ENCODE results near the gene UVSSA.

Gene UVSSA

DNA sequence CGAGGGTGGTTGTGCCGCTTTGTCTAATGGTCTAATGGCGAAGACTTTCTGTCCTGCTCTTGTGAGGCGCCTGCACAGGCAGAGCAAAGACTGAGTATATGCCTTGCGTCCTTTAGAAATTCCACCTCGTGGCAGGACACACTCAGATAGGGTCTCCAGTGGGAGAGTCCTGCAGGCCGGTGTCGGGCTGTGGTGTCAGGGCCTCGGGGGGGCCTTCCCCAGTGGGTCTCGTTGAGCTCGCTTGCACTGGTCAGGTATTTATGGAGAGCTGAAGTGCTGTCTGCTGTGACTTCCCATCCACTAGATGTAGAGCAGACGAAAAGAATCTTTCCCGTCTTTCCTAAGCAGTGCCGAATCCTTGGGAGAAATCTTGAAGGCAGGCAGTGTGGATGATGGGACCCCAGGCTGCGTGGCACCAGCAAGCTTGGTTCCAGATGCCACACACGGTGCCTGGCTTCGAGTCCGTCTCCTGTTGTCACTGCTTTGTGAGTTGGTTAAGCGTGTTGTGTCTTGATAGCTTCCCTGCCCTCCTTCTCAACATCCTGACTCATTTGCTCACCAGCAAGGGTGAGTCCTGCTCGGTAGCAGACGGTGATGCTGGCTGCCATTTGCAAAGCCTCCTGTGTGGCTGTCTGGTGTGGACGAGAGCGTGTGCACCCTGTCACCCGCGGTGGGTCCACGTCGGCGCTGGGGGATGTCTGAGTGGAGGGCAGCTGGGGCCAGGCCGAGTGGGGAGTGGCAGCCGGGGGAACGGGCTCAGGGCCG is 36.8 kb upstream of the UVSSA start:
- peaks cover 31% of the 10 kb centered on the region for H4K20me1 ChIP-seq (ENCODE audit: insufficient read depth, low read length)
- peaks cover 44% of the 10 kb centered on the region for H3K36me3 ChIP-seq (replicated peaks; ENCODE audit: low read depth, low read length)
- peaks cover 70% of the 10 kb centered on the region for H3K79me2 ChIP-seq (ENCODE audit: low read length)
- TF ChIP-seq, protein P1, sequence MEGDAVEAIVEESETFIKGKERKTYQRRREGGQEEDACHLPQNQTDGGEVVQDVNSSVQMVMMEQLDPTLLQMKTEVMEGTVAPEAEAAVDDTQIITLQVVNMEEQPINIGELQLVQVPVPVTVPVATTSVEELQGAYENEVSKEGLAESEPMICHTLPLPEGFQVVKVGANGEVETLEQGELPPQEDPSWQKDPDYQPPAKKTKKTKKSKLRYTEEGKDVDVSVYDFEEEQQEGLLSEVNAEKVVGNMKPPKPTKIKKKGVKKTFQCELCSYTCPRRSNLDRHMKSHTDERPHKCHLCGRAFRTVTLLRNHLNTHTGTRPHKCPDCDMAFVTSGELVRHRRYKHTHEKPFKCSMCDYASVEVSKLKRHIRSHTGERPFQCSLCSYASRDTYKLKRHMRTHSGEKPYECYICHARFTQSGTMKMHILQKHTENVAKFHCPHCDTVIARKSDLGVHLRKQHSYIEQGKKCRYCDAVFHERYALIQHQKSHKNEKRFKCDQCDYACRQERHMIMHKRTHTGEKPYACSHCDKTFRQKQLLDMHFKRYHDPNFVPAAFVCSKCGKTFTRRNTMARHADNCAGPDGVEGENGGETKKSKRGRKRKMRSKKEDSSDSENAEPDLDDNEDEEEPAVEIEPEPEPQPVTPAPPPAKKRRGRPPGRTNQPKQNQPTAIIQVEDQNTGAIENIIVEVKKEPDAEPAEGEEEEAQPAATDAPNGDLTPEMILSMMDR (IDR thresholded peaks at IDR 0.05; ENCODE audit: low read depth, low read length) = no peak
- no peak for TF ChIP-seq EZH2phosphoT487 (IDR thresholded peaks at IDR 0.05; ENCODE audit: low read depth)
- H2AFZ ChIP-seq (ENCODE audit: low read depth, low read length) = no peak overlapping the region
- H3K9ac ChIP-seq (ENCODE audit: low read length) = no peak overlapping the region
- H3K4me1 ChIP-seq (ENCODE audit: low read length) = no peaks in the 10 kb centered on the region
- no peak overlapping the region for H3K4me3 ChIP-seq (ENCODE audit: low read length)
- no peaks in the 10 kb centered on the region for H3K9me3 ChIP-seq (ENCODE audit: insufficient read depth, low read length)
- H3K27me3 ChIP-seq (ENCODE audit: low read depth, low read length) = no peaks in the 10 kb centered on the region
- H3K27ac ChIP-seq (ENCODE audit: low read length) = no peak overlapping the region
- H3K4me2 ChIP-seq (ENCODE audit: low read length) = no peak overlapping the region

DNA sequence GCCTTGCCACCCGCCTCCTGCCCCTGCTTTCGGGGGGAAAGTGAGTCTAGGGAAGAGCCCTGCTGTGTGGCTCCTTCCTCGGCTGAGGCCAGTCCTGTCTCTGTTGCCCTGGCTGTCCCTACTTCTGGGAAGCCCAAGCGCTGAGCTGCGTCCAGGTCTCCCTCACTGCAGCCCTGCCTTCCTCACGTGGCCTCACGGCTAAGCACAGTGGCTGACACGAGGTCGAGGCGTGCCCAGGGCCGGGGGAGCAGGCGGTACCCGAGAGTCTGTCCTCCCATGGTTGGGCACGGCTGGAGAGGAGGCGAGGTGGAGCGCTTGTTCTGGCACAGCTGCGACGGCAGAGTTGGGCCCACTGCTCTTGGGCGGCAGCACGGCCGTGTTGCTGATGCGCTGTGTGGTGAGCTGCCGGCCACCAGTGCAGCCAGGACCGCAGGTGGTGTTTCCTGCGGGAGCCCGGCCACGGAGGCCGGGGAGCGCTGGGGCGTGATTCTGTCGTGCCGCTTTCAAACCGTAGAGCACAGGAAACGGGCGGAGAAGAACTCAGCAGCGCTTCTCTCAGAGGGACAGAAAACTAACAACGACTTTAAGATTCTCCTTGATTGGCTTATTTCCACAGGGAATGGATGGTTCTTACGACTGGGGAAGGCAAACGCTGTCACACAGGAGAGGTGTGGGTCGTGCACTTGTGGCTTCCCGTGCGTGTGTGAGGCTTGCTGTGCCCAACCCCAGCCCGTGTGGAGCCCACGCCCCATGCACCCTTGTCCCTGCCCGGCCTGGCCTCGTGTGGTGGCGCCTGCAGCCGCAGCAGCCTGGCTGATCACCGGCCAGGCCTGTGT is 36.0 kb upstream of the UVSSA start:
- Histone ChIP-seq H3K4me2 (ENCODE audit: low read length) (no peak overlapping the region), H3K27ac (ENCODE audit: low read length) (no peak overlapping the region)

DNA sequence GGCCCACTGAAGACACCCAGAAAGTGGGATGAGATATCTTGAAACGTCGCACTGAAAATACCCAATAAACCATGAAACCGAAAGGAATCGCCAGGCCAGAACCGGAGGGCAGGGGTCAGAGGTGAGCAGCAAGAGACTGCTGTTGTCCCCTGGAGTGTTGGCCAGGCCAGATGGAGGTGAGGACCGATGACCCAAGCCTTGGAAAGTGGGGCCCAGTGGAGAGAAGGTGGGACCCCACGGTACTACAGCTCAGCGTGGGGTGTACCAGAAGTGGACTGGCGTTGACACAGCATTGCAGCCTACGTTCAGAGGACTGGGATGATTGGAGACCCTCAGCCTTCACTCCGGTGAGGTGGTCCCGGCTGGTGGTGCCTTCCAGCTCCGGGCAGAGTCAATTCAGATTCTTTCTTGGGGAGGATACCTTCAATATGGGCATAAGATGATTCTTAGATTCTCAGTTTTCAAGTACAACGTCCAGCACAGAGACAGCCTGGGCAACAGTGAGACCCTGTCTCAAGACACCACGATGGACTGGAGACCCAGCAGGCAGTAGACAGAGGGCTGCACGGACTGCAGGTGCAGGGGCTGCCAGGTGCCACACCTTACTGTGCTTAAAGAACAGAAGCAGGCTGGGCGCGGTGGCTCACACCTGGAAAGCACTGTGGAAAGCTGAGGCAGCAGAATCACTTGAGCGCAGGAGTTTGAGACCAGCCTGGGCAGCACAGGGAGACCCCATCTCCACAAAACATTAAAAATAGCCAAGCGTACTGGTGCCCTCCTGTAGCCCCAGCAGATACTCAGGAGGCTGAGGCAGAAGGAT is 34.0 kb upstream of the UVSSA start:
- Histone ChIP-seq H3K9ac (ENCODE audit: low read length) (no peak overlapping the region), H3K36me3 (replicated peaks; ENCODE audit: low read depth, low read length) (peaks cover 50% of the 10 kb centered on the region), H3K4me3 (ENCODE audit: low read length) (no peak overlapping the region), H4K20me1 (ENCODE audit: insufficient read depth, low read length) (peaks cover 15% of the 10 kb centered on the region; the same call in 1 of the 2 replicates), H3K79me2 (ENCODE audit: low read length) (peaks cover 42% of the 10 kb centered on the region), H3K27ac (ENCODE audit: low read length) (no peak overlapping the region), H2AFZ (ENCODE audit: low read depth, low read length) (no peak overlapping the region), H3K27me3 (ENCODE audit: low read depth, low read length) (no peaks in the 10 kb centered on the region), H3K9me3 (ENCODE audit: insufficient read depth, low read length) (no peaks in the 10 kb centered on the region), H3K4me1 (ENCODE audit: low read length) (no peaks in the 10 kb centered on the region), H3K4me2 (ENCODE audit: low read length) (no peak overlapping the region)
- no peak for TF ChIP-seq EZH2phosphoT487 (IDR thresholded peaks at IDR 0.05; ENCODE audit: low read depth)
- TF ChIP-seq, protein P1 (IDR thresholded peaks at IDR 0.05; ENCODE audit: low read depth, low read length) = no peak

More for the DNA sequence above, 36.0 kb upstream of the UVSSA start:
- Histone ChIP-seq H3K27me3 (ENCODE audit: low read depth, low read length) (no peaks in the 10 kb centered on the region), H3K79me2 (ENCODE audit: low read length) (peaks cover 62% of the 10 kb centered on the region), H3K4me3 (ENCODE audit: low read length) (no peak overlapping the region), H3K9ac (ENCODE audit: low read length) (no peak overlapping the region), H4K20me1 (ENCODE audit: insufficient read depth, low read length) (peaks cover 30% of the 10 kb centered on the region), H3K36me3 (replicated peaks; ENCODE audit: low read depth, low read length) (peaks cover 42% of the 10 kb centered on the region), H3K9me3 (ENCODE audit: insufficient read depth, low read length) (no peaks in the 10 kb centered on the region), H2AFZ (ENCODE audit: low read depth, low read length) (no peak overlapping the region), H3K4me1 (ENCODE audit: low read length) (no peaks in the 10 kb centered on the region)
- TF ChIP-seq, protein P1 (IDR thresholded peaks at IDR 0.05; ENCODE audit: low read depth, low read length) = no peak
- no peak for TF ChIP-seq EZH2phosphoT487 (IDR thresholded peaks at IDR 0.05; ENCODE audit: low read depth)
